ENCODE measurements around the gene CD44. TPM values are rescaled to one million over a fixed set of nuclear protein-coding genes. Genes with fewer than 3 reads are reported as not detected.
A peak's percentile ranks its signal among the peaks of the same experiment; 100 is the strongest.

The CD44 gene
- total RNA-seq, 1 experiment from 2014 or later: 200 TPM

GRCh38 chr11:35237351-35237750, 98.4 kb downstream of the CD44 start:
- no peak for DNase-seq (ENCODE audit: low read depth)

GRCh38 chr11:35237860-35238715, 99.1 kb downstream of the CD44 start:
- peak; percentile 55 for DNase-seq (ENCODE audit: low read depth)

- DNase-seq (ENCODE audit: low read depth): no peak
These were observed 99.9 kb downstream of the CD44 start for GRCh38 chr11:35238882-35239281.

- DNase-seq (ENCODE audit: low read depth): no peak
These were observed 100.6 kb downstream of the CD44 start for GRCh38 chr11:35239471-35240075.

- no peak for DNase-seq (ENCODE audit: low read depth)
These were observed 102.1 kb downstream of the CD44 start for GRCh38 chr11:35241083-35241482.

GRCh38 chr11:35241531-35241930, 102.6 kb downstream of the CD44 start:
- no peak for DNase-seq (ENCODE audit: low read depth)

GRCh38 chr11:35242412-35243242, 103.7 kb downstream of the CD44 start:
- DNase-seq (ENCODE audit: low read depth): no peak

GRCh38 chr11:35243774-35244173, 104.8 kb downstream of the CD44 start:
- no peak for DNase-seq (ENCODE audit: low read depth)

- DNase-seq (ENCODE audit: low read depth): no peak
These were observed 106.1 kb downstream of the CD44 start for GRCh38 chr11:35245056-35245455.

- DNase-seq (ENCODE audit: low read depth): no peak
These were observed 106.8 kb downstream of the CD44 start for GRCh38 chr11:35245786-35246185.

- no peak for DNase-seq (ENCODE audit: low read depth)
These were observed 107.8 kb downstream of the CD44 start for GRCh38 chr11:35246745-35247144.

- no peak for DNase-seq (ENCODE audit: low read depth)
These were observed 108.5 kb downstream of the CD44 start for GRCh38 chr11:35247428-35247827.

- no peak for DNase-seq (ENCODE audit: low read depth)
These were observed 108.9 kb downstream of the CD44 start for GRCh38 chr11:35247863-35248262.

GRCh38 chr11:35248558-35249323, 109.8 kb downstream of the CD44 start:
- DNase-seq (ENCODE audit: low read depth): no peak

GRCh38 chr11:35250192-35250591, 111.2 kb downstream of the CD44 start:
- DNase-seq (ENCODE audit: low read depth): no peak

GRCh38 chr11:35250621-35251020, 111.7 kb downstream of the CD44 start:
- DNase-seq (ENCODE audit: low read depth): no peak

GRCh38 chr11:35253237-35253636, 114.3 kb downstream of the CD44 start:
- DNase-seq (ENCODE audit: low read depth): no peak

- no peak for DNase-seq (ENCODE audit: low read depth)
These were observed 116.5 kb downstream of the CD44 start for GRCh38 chr11:35255514-35255913.

- DNase-seq (ENCODE audit: low read depth): no peak
These were observed 117.3 kb downstream of the CD44 start for GRCh38 chr11:35256296-35256695.

- no peak for DNase-seq (ENCODE audit: low read depth)
These were observed 118.3 kb downstream of the CD44 start for GRCh38 chr11:35257281-35257680.

GRCh38 chr11:35259529-35259928, 120.6 kb downstream of the CD44 start:
- no peak for DNase-seq (ENCODE audit: low read depth)

Measured in Daoy (cell line).